PC-3 (cell line): Measurements from ENCODE around the gene MYO3B.

Source experiments
- CTCF ChIP-seq: fragments of 300-600 bp; sonication (generic); conservative IDR thresholded peaks from 2 replicates; pipeline ENCODE4 v1.5.1; 2017; ENCODE audit warnings: antibody characterized with exemption, low read depth, mild to moderate bottlenecking, low read length
- EZH2 ChIP-seq: fragments of 300-600 bp; sonication (generic); IDR thresholded peaks from one replicate; pipeline ENCODE4 v1.6.1; 2017; ENCODE audit warnings: antibody characterized with exemption, mild to moderate bottlenecking, low read length; ENCODE audit not compliant: unreplicated experiment

- TF ChIP-seq CTCF (no peak), EZH2 (no peak)
Measured at GRCh38 chr2:170243898-170244297, 66.0 kb downstream of the MYO3B start.
